Adrenal gland (tissue), 5 donors: ENCODE data around the gene STAT1.

Experiments used
- POLR2A ChIP-seq, 2 donors: fragments of 450-650 bp; IDR thresholded peaks; one replicate each; pipeline ENCODE4 v1.6.1; 2017; ENCODE audit warnings: antibody characterized with exemption in 2 of 2, mild to moderate bottlenecking in 2 of 2, moderate library complexity in 1 of 2
- TF ChIP-seq, protein P1 (sequence below), 6 experiments: fragments of 450-650 bp in 4 of 6; fragments of 200-600 bp in 2 of 6; sonication (generic) in 1 of 6; IDR thresholded peaks; 1 replicate in 5 of 6; 2 replicates in 1 of 6; pipeline versions ENCODE4 v1.5.1 to v1.8.0; 2016 to 2021; ENCODE audit warnings: antibody characterized with exemption in 6 of 6, mild to moderate bottlenecking in 2 of 6, moderate library complexity in 1 of 6
- donor health status: DM: no; HTN: no; CAD: no.

DNA sequence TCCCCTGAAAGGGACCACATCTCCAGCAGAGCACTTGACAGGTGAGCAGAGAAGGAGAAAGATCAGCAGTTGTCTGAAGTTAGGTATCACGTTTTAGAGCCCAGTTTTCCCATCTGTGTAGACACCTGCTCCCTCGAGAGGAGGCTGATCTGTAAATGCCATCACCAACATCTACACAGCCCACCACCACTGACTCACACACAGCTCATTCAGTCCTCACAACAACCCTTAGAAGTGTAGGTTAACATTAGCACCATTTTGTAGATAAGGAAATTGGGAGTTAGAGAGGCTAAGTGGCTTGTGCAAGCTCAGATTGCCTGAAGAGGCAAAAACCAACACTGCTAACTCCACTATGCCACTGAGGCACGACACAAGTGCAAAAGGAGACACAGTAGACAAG, 37.2 kb upstream of the STAT1 start:
- TF ChIP-seq, protein P1, sequence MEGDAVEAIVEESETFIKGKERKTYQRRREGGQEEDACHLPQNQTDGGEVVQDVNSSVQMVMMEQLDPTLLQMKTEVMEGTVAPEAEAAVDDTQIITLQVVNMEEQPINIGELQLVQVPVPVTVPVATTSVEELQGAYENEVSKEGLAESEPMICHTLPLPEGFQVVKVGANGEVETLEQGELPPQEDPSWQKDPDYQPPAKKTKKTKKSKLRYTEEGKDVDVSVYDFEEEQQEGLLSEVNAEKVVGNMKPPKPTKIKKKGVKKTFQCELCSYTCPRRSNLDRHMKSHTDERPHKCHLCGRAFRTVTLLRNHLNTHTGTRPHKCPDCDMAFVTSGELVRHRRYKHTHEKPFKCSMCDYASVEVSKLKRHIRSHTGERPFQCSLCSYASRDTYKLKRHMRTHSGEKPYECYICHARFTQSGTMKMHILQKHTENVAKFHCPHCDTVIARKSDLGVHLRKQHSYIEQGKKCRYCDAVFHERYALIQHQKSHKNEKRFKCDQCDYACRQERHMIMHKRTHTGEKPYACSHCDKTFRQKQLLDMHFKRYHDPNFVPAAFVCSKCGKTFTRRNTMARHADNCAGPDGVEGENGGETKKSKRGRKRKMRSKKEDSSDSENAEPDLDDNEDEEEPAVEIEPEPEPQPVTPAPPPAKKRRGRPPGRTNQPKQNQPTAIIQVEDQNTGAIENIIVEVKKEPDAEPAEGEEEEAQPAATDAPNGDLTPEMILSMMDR (IDR thresholded peaks at IDR 0.05), result no peak
- TF ChIP-seq POLR2A (IDR thresholded peaks at IDR 0.05), result no peak
